HG03439 (cell line): ENCODE data around the gene SBF2.
"Not testable (repeated sequence)": the region's sequence is repeated elsewhere in the genome, so short reads cannot be mapped to it uniquely, and the experiment has no call there.

ENCODE experiments used
- ATAC-seq: cut with Tn5 transposase; IDR thresholded peaks from one replicate; pipeline ENCODE4 v1.9.1; 2021; ENCODE audit warnings: mild to moderate bottlenecking, moderate library complexity; ENCODE audit not compliant: unreplicated experiment

The SBF2 gene

GRCh38 chr11:10208131-10208575 lies 85.9 kb downstream of the SBF2 start:
- no peak for ATAC-seq

GRCh38 chr11:10205928-10206327 lies 88.1 kb downstream of the SBF2 start:
- ATAC-seq, result no peak

- no peak for ATAC-seq
Measured at GRCh38 chr11:10204021-10204420, 90.0 kb downstream of the SBF2 start.

- no peak for ATAC-seq
Measured at GRCh38 chr11:10201343-10201742, 92.7 kb downstream of the SBF2 start.

- ATAC-seq, result no peak
Measured at GRCh38 chr11:10197091-10197490, 96.9 kb downstream of the SBF2 start.

GRCh38 chr11:10192036-10192435 lies 102.0 kb downstream of the SBF2 start:
- ATAC-seq, result no peak

- ATAC-seq, result no peak
Measured at GRCh38 chr11:10181811-10182210, 112.2 kb downstream of the SBF2 start.

GRCh38 chr11:10164621-10165020 lies 129.4 kb downstream of the SBF2 start:
- ATAC-seq, result no peak

GRCh38 chr11:10162222-10162621 lies 131.8 kb downstream of the SBF2 start:
- no peak for ATAC-seq

- ATAC-seq, result no peak
Measured at GRCh38 chr11:10160350-10160749, 133.7 kb downstream of the SBF2 start.

GRCh38 chr11:10158461-10158860 lies 135.6 kb downstream of the SBF2 start:
- no peak for ATAC-seq

GRCh38 chr11:10155793-10156490 lies 138.1 kb downstream of the SBF2 start:
- ATAC-seq, result no peak

GRCh38 chr11:10150800-10151199 lies 143.2 kb downstream of the SBF2 start:
- ATAC-seq, result no peak

GRCh38 chr11:10149553-10149952 lies 144.5 kb downstream of the SBF2 start:
- no peak for ATAC-seq

- ATAC-seq, result no peak
Measured at GRCh38 chr11:10147195-10147594, 146.8 kb downstream of the SBF2 start.

GRCh38 chr11:10144954-10145353 lies 149.1 kb downstream of the SBF2 start:
- ATAC-seq, result no peak

- no peak for ATAC-seq
Measured at GRCh38 chr11:10139656-10140055, 154.4 kb downstream of the SBF2 start.

GRCh38 chr11:10139143-10139542 lies 154.9 kb downstream of the SBF2 start:
- ATAC-seq, result no peak

- ATAC-seq, result no peak
Measured at GRCh38 chr11:10134975-10135481, 159.0 kb downstream of the SBF2 start.

GRCh38 chr11:10134226-10134625 lies 159.8 kb downstream of the SBF2 start:
- ATAC-seq, result not testable (repeated sequence)

GRCh38 chr11:10133251-10133650 lies 160.8 kb downstream of the SBF2 start:
- ATAC-seq, result not testable (repeated sequence)

GRCh38 chr11:10130875-10131274 lies 163.1 kb downstream of the SBF2 start:
- ATAC-seq, result no peak

- not testable (repeated sequence) for ATAC-seq
Measured at GRCh38 chr11:10129184-10129583, 164.8 kb downstream of the SBF2 start.
